ENCODE results near the gene CIDEC.
A peak's percentile ranks its signal among the peaks of the same experiment; 100 is the strongest.

CIDEC gene

DNA sequence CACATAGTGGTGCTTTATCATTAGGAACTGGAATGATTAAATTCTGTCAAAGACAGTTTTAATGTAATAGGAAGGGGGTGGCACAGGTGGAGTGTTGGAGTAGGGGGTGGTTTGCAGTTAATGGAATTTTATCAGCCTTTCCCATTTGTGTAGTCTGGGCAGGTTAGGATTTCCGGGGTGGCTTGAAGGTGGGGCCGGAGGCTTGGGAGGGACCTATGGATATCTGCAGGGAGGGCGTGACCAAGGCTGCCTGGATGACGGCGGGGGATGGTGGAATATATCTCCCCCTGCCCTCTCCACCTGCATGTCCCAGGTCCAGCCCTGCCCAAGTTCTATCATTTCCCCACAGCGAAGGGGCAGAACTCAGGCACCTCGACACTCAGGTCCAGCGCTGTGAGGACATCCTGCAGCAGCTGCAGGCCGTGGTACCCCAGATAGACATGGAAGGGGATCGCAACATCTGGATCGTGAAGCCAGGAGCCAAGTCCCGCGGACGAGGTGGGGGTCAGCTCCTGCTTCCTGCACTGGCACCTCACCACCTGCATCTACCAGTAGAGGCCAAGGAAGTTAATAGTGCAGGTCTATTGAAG lies 54.5 kb downstream of the CIDEC start:
- Histone ChIP-seq H3K9ac (no peak overlapping the region), H3K27me3 (ENCODE audit: insufficient read depth, low read depth) (no peaks in the 10 kb centered on the region), H2AFZ (ENCODE audit: low read depth) (no peak overlapping the region), H3K4me2 (no peak overlapping the region), H4K20me1 (ENCODE audit: insufficient read depth) (no peaks in the 10 kb centered on the region), H3K4me1 (ENCODE audit: low read depth, poor library complexity, severe bottlenecking) (no peaks in the 10 kb centered on the region), H3K79me2 (ENCODE audit: insufficient read depth, low read depth) (no peaks in the 10 kb centered on the region), H3K36me3 (ENCODE audit: insufficient read depth) (no peaks in the 10 kb centered on the region), H3K4me3 (IDR thresholded peaks at IDR 0.05; ENCODE audit: insufficient read depth, low read depth, low read length) (no peak overlapping the region), H3K27ac (no peak overlapping the region)
- TF ChIP-seq, protein P1, sequence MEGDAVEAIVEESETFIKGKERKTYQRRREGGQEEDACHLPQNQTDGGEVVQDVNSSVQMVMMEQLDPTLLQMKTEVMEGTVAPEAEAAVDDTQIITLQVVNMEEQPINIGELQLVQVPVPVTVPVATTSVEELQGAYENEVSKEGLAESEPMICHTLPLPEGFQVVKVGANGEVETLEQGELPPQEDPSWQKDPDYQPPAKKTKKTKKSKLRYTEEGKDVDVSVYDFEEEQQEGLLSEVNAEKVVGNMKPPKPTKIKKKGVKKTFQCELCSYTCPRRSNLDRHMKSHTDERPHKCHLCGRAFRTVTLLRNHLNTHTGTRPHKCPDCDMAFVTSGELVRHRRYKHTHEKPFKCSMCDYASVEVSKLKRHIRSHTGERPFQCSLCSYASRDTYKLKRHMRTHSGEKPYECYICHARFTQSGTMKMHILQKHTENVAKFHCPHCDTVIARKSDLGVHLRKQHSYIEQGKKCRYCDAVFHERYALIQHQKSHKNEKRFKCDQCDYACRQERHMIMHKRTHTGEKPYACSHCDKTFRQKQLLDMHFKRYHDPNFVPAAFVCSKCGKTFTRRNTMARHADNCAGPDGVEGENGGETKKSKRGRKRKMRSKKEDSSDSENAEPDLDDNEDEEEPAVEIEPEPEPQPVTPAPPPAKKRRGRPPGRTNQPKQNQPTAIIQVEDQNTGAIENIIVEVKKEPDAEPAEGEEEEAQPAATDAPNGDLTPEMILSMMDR (conservative IDR thresholded peaks at IDR 0.05; ENCODE audit: low read depth, low read length): no peak

DNA sequence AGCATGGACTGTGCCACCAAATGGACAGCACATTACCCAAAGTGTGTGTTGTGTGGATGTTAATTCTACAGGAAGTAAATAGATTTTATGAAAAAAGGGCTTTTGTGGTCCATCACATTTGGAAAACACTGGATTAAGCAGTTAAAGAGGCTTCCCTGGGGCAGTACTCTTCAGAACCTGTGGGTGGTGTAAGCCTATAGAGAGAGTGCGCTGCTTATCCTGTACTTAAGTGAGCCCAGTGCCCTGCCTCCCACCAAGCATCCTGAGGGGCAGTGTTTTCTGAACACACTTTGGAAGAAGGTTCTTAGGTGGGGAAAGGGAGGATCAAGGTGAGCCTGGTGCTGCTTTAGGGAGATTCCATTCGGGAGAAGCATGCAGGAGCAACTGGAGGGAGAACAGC lies 59.1 kb downstream of the CIDEC start:
- TF ChIP-seq, protein P1 (conservative IDR thresholded peaks at IDR 0.05; ENCODE audit: low read depth, low read length): peak; percentile 29; the same call in 1 of the 2 replicates
- H3K36me3 ChIP-seq (ENCODE audit: insufficient read depth): no peaks in the 10 kb centered on the region
- no peak overlapping the region for H3K9ac ChIP-seq
- no peaks in the 10 kb centered on the region for H3K27me3 ChIP-seq (ENCODE audit: insufficient read depth, low read depth)
- H3K4me3 ChIP-seq (IDR thresholded peaks at IDR 0.05; ENCODE audit: insufficient read depth, low read depth, low read length): no peak overlapping the region
- no peak overlapping the region for H3K4me2 ChIP-seq
- no peak overlapping the region for H3K27ac ChIP-seq
- H2AFZ ChIP-seq (ENCODE audit: low read depth): no peak overlapping the region
- H4K20me1 ChIP-seq (ENCODE audit: insufficient read depth): no peaks in the 10 kb centered on the region
- no peaks in the 10 kb centered on the region for H3K4me1 ChIP-seq (ENCODE audit: low read depth, poor library complexity, severe bottlenecking)
- no peaks in the 10 kb centered on the region for H3K79me2 ChIP-seq (ENCODE audit: insufficient read depth, low read depth)

DNA sequence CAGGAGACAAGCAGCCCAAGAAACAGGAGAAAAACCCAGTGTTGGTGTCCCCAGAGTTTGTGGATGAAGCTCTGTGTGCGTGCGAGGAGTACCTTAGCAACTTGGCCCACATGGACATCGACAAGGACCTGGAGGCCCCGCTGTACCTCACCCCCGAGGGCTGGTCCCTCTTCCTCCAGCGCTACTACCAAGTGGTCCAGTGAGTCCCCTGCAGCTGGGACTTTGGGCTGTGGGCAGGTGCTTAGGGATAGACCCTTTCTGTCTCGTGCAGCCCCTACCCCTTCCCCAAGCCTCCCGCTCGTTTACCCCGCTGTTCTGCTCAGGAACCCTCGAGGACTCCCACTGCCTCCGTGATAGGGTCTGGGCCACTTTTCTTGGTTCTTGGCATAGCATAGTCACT lies 59.5 kb downstream of the CIDEC start:
- H3K36me3 ChIP-seq (ENCODE audit: insufficient read depth): no peaks in the 10 kb centered on the region
- no peaks in the 10 kb centered on the region for H3K79me2 ChIP-seq (ENCODE audit: insufficient read depth, low read depth)
- H3K4me3 ChIP-seq (IDR thresholded peaks at IDR 0.05; ENCODE audit: insufficient read depth, low read depth, low read length): no peak overlapping the region
- no peak overlapping the region for H3K9ac ChIP-seq
- no peaks in the 10 kb centered on the region for H3K27me3 ChIP-seq (ENCODE audit: insufficient read depth, low read depth)
- no peaks in the 10 kb centered on the region for H4K20me1 ChIP-seq (ENCODE audit: insufficient read depth)
- no peaks in the 10 kb centered on the region for H3K4me1 ChIP-seq (ENCODE audit: low read depth, poor library complexity, severe bottlenecking)
- no peak overlapping the region for H3K27ac ChIP-seq
- H3K4me2 ChIP-seq: no peak overlapping the region
- TF ChIP-seq, protein P1 (conservative IDR thresholded peaks at IDR 0.05; ENCODE audit: low read depth, low read length): no peak
- H2AFZ ChIP-seq (ENCODE audit: low read depth): no peak overlapping the region

DNA sequence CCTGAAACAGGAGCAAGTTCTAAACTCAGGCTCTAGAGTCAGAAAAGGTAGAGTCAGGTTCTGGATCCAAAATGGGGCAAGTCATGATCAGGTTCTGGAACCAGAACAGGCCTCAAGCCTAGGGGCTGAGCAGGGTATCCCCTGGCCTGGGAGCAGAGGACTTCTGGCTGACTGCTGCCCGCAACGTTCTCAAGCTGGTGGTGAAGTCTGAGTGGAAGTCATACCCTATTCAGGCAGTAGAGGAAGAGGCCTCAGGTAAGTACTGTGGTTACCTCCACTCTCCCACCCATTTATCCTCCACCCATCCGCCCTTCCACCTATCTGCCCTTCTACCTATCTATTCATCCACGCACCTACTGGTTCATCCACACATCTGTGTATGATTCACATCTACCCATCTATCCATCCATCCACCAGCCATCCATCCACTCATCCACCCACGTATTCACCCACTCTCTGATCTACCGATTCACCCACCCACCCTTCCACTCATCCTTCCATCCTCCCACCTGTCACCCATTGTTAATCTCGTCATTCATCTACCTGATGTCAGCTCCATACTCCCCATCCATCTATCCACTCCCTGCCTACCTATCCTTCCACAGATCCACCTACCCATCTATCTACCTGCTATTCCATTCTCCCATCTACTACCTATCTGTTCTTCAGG lies 61.3 kb downstream of the CIDEC start:
- TF ChIP-seq, protein P1 (conservative IDR thresholded peaks at IDR 0.05; ENCODE audit: low read depth, low read length): no peak
- H3K4me1 ChIP-seq (ENCODE audit: low read depth, poor library complexity, severe bottlenecking): no peaks in the 10 kb centered on the region
- no peak overlapping the region for H3K4me3 ChIP-seq (IDR thresholded peaks at IDR 0.05; ENCODE audit: insufficient read depth, low read depth, low read length)
- no peaks in the 10 kb centered on the region for H4K20me1 ChIP-seq (ENCODE audit: insufficient read depth)
- H2AFZ ChIP-seq (ENCODE audit: low read depth): no peak overlapping the region
- no peaks in the 10 kb centered on the region for H3K36me3 ChIP-seq (ENCODE audit: insufficient read depth)
- H3K79me2 ChIP-seq (ENCODE audit: insufficient read depth, low read depth): no peaks in the 10 kb centered on the region
- H3K9ac ChIP-seq: no peak overlapping the region
- no peak overlapping the region for H3K27ac ChIP-seq
- no peaks in the 10 kb centered on the region for H3K27me3 ChIP-seq (ENCODE audit: insufficient read depth, low read depth)
- H3K4me2 ChIP-seq: no peak overlapping the region

Measured in KMS-11 (cell line).